Measurements from ENCODE around the gene RPL28.
"Not testable (repeated sequence)": the region's sequence is repeated elsewhere in the genome, so short reads cannot be mapped to it uniquely, and the experiment has no call there.

RPL28 gene

GRCh38 chr19:55398200-55398925, 12.6 kb downstream of the RPL28 start:
- DNase-seq = no peak

- no peak for DNase-seq
Observed at GRCh38 chr19:55400281-55401087, 14.8 kb downstream of the RPL28 start.

- not testable (repeated sequence) for DNase-seq
Observed at GRCh38 chr19:55401390-55401789, 15.7 kb downstream of the RPL28 start.

- no peak for DNase-seq
Observed at GRCh38 chr19:55402509-55402908, 16.8 kb downstream of the RPL28 start.

- no peak for DNase-seq
Observed at GRCh38 chr19:55405638-55406037, 19.9 kb downstream of the RPL28 start.

- no peak for DNase-seq
Observed at GRCh38 chr19:55406091-55406825, 20.5 kb downstream of the RPL28 start.

- DNase-seq = no peak
Observed at GRCh38 chr19:55406826-55407549, 21.3 kb downstream of the RPL28 start.

GRCh38 chr19:55407550-55407799, 21.7 kb downstream of the RPL28 start, which contains the start of gene UBE2S:
TSS of gene UBE2S (minus strand) at chr19:55407788. CDS start at chr19:55407589, 199 bp downstream.
- DNase-seq = not testable (repeated sequence)

- peak; percentile 90 for DNase-seq
Observed at GRCh38 chr19:55407800-55408532, 22.2 kb downstream of the RPL28 start.

- DNase-seq = no peak
Observed at GRCh38 chr19:55408533-55408872, 22.8 kb downstream of the RPL28 start.

- DNase-seq = not testable (repeated sequence)
Observed at GRCh38 chr19:55409179-55409578, 23.4 kb downstream of the RPL28 start.

GRCh38 chr19:55410168-55410567, 24.4 kb downstream of the RPL28 start:
- no peak for DNase-seq

- peak; percentile 47 for DNase-seq
Observed at GRCh38 chr19:55418185-55418584, 32.5 kb downstream of the RPL28 start.

- no peak for DNase-seq
Observed at GRCh38 chr19:55419103-55419502, 33.4 kb downstream of the RPL28 start.

GRCh38 chr19:55419624-55420236, 34.0 kb downstream of the RPL28 start:
- DNase-seq = no peak

GRCh38 chr19:55421281-55421680, 35.5 kb downstream of the RPL28 start:
- DNase-seq = not testable (repeated sequence)

- DNase-seq = no peak
Observed at GRCh38 chr19:55423225-55424005, 37.7 kb downstream of the RPL28 start.

- no peak for DNase-seq
Observed at GRCh38 chr19:55424518-55424917, 38.8 kb downstream of the RPL28 start.

GRCh38 chr19:55426042-55426441, 40.3 kb downstream of the RPL28 start:
- no peak for DNase-seq

GRCh38 chr19:55431183-55431582, 45.5 kb downstream of the RPL28 start:
- DNase-seq = no peak
